Iris pigment epithelial cell (primary cell): ENCODE measurements around the gene FPR1.
A peak's percentile ranks its signal among the peaks of the same experiment; 100 is the strongest.

Source experiments
- DNase-seq: peaks from one replicate; pipeline ENCODE4 v3.0.0-alpha.2; 2011; ENCODE audit warnings: low read depth

Gene FPR1, protein sequence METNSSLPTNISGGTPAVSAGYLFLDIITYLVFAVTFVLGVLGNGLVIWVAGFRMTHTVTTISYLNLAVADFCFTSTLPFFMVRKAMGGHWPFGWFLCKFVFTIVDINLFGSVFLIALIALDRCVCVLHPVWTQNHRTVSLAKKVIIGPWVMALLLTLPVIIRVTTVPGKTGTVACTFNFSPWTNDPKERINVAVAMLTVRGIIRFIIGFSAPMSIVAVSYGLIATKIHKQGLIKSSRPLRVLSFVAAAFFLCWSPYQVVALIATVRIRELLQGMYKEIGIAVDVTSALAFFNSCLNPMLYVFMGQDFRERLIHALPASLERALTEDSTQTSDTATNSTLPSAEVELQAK

DNA sequence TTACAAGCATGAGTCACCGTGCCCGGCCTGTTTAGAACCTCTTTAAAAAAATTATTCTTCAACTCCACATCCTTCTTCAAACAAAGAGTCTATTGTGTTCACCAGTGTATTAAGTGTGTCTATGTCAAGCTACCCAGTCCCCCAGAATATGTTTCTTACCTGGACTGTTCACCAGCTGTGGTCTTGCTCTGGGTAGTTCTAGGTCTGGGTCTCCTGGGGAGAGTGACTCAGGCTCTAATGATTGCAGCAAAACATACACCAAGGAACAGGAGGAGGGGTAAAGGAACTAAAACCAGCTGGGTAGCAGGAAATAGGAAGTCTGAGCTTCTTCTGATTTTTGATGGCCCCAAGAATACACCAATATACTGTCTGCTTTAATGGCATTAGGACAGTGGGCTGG is at the start of gene FPR1:
TSS of gene FPR1 (minus strand) at position 224 of the 400 bp plus-strand sequence. CDS start 4,884 bp downstream, outside the sequence.
- peak; percentile 63 for DNase-seq

DNA sequence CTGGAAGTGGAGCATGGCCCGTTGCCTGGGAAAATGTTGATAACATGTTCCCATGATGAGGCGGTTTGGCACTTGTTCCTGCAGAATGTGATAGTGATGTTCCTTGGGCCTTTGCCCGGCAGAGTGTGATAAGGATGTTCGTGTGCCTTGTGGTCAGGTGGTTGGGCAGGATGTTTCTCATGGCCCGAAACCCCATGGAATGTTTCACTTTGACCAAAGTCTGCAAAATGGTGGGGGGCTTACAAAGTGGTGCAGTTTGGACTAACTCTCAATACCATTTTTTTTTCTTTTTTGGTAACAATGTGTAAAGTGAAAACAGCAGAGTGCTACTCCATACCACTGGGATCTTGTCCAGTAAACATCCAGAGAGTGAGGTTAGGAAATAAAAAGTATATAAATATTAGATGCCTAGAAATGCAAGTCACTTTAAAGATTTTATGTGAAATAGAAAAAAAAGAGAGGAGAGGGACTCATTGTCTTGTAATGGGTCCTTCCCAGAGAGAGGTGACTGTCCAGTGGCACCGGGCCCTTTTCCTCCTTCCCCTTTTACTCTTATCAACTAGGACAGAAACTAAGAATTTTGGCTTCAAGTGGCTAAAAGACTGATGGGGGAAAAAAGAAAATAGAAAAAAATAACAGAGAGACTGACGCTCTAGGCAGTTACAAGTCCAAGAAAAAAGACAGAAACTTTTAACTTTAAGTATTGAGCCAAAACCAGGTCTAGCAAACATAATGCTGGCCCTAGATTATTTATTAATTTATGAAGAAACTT is 49.0 kb upstream of the FPR1 start:
- DNase-seq = peak; percentile 72

DNA sequence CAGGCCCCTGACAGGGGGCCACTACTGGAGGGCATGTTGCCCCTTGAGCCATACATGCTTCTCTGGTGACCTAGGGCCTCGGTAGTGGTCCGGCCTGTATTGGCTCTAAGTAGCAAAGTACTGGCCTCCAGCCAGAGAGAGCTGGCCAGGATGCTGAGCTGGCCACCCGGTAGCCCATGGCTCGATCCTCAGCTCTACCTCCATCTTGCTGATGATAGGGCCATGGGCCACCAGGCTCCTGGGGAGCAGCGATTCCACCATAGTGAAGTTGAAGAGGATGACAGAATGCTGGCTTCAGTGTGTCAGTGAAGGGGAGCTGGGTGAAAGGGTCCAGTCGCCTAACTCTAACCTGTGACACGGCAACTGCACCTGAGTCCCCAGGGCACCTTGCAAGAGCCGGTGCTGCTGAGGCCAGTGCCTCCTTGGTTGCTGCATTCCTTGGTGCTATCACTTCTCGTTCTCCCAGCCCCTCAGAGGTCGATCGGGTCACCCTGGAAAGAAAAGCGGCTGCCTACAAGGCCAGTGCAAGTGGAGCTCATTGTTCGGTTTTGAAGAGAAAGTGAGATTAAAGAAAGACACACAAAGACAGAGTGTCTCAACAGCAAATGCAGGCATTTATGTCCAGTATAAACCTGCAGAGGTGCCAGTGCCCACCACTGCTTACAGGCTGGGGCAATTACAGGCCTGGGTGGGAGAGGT is 48.2 kb upstream of the FPR1 start:
- DNase-seq = no peak

DNA sequence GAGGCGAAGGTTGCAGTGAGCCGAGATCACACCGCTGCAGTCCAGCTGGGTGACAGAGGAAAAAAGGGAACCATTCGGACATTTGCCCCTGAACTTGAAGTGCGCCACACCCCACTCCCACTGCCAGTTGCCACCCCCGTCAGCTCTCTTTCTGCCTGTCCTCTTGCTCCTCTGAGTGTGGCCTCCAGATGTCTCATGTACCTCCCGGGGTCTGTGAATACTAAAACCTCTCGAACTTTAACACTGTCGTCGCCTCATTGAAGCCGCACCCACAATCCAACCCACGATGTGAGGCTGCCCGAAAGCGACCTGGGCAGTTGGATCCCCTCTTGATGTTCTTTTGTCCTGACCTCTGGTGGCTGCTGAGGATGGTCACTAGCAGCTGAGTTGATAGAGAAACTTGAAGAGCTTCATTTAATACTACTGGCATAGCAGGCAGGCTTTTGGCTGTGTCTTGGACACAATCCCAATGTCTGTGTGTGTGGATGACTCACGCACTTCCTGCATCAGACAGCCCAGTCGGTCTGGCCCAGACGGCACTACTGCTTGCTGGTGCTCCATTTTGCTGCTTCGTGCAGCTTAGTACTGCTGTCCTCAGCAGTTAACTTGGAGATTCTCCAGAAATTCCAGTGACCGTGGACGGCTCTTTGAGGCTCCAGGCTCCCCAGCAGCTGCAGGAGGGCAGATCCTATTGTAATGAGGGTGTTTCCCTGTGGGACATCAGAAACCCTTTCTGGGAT is 47.5 kb upstream of the FPR1 start:
- peak; percentile 99 for DNase-seq

DNA sequence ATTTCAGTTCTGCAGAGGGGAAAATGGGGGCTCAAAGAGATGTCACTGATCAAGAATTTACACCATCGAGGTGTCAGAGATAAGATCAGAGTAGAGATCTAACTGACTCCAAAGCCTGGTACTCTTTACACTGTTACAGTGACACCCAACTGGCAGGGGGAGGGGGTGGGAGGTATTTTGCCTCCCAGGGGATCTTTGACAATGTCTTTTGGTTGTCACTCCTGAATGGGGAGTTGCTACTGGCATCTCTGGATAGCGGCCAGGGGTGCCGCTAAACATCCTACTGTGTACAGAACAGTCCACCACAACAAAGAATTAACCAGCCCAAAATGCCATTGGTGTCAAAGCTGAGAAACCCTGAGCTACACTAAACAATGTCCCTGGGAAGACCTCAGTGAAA is 46.4 kb upstream of the FPR1 start:
- DNase-seq = no peak

DNA sequence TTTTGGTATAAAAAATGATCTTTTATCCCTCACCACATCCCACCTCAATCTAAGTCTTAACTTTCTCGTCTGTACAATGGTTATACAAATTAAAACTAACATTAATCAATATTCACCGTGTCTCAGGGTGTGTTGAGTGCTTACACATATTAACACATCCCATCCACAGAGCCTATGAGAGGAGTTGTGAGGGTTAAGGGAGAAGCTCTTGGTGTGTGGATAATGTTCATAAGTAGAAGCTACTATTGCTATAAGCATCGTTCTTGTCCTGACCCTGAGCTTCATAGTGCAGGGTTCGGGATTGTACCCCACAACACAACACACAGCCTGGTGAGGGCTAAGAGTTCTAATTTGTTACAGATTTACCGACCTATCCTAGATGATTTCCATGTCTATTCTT is 45.8 kb upstream of the FPR1 start:
- DNase-seq = no peak

DNA sequence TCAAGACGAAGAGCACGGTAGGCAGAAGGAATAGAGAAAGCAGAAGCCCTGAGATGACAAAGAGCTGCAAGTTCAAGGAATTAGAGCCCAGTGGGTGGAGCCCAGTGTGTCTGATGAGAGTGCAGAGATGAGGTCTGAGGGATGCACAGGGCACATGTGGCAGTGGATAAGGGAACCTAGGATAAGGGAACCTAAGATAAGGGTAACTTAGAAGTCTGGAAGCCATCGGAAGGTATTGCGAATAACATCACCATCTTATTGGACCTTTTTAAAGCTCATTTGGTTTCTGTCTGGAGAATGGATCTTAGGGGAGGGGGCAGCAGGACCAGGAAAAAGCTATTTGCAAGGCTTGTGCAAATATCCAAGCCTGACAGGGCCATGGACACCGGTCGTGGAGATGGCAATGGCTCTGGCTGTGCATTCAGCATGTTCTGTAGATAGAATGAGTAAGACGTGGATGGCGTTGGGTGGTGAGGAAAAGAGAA is 44.6 kb upstream of the FPR1 start:
- no peak for DNase-seq

DNA sequence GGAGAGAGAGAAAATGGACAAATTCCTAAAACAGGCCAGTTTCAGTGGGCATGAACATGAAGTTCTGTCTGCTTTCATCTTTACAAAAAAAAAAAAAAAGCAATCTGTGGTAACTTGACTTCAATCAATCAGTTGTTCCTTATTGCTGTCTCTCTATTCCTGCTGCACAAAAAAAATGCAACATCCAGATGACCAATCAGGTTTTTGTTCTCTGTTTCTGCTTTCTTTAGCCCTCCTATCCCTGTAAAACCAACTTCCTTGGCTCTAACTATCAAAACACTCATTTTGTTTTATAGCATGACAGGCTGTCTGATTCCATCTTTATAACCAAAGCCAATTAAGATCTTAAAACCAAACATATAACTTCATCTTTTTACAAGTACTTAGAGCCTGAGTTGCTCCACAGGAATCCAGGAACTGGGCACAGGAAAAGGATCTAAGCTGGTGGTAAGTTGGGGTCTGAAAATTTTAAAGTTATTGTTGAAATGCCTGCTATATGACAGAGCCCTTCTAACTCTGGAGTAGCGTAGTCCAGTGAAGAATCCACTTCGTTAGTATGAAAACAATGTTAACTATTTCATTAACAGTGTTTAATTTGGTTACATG is 43.3 kb upstream of the FPR1 start, which contains the start of gene FPR3:
TSS of gene FPR3 (plus strand) at position 273 of the 606 bp plus-strand sequence. CDS start 28,592 bp downstream, outside the sequence.
- DNase-seq = no peak

DNA sequence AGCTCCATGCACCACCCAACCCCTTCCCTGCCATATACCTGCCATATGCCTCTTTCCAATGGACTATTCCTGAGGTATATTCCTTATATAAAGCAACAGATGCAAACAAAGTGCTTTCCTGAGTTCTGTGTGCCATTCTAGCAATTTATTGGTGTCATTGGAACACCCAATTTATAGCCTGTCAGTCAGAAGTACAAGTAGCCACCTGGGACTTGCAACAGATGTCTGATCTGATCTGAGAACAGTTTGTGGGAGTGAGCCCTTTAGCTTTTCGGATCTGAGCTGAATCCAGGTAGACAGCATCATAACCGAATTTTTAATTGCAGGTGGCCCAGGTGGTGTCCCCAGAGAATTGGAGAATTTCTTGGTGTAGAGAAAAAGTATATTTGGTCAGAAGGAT is 42.3 kb upstream of the FPR1 start:
- no peak for DNase-seq

DNA sequence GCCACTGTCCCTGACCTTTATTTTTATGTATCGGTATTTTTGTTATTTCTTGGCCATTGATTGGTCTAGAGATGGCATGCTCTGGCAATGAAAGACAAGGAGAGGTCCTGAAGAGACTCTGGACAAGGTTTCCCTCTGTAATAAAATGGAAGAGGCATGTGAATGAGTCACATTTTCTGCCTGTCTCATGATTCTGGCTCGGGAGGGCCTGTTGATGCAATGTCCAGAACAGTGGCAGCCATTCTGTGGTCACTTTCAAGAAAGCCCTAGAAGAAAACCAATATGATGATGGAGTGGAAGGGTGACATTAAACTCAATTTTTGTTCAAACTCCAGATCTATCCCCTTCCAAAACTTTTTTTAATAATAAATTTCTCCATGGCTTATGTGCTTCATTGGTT is 41.3 kb upstream of the FPR1 start:
- no peak for DNase-seq

DNA sequence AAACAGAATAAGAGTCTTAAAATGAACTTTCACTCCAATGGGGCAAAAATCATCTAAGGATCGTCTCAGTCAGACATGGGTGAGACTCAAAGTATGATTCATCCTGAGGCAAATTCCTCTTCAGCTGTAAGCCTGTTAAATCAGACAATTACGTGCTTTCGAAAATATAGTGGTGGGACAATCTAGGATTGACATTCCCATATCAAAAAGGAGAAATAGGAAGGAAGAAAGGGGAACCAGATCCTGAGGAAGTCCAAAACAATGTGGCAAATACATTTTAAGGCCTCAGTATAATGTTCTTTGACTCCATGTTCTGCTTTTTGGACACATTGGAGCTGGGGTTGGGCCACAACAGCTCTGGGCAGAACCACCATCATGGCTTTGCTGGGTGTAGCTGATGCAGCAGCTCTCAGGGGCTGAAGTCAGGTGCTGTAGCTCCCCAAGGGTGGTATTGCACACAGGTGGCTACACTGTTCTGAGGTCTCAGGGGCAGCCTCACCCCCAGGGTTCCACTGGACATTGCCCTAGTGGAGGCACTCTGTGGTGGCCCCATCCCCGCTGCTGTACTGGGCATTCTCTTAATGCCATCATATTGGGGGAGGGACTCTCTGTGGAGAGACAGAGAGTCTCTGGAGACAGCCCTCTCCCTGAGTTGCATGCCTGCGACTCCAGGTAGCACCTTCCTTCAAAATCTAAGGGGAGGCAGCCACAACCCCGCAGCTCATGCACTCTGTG is 37.5 kb upstream of the FPR1 start:
- no peak for DNase-seq

DNA sequence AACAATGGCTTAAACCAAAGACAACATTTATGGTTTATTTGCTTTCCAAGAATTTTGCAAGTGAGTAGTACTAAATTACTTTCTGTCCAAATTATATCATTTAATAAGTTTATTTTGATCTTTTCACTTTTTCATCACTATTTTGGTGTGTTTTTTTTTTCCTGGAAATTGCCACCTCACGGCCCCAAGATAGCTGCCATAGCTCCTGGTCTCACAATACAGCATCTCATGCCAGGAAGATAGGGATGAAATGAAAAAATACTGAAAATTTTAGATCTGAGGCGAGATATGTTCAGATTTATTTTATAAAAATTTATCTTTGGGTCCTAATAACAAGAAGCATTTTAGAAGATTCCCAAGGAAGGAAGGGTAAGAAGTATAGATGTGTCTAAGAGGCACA is 36.4 kb upstream of the FPR1 start:
- DNase-seq = no peak

DNA sequence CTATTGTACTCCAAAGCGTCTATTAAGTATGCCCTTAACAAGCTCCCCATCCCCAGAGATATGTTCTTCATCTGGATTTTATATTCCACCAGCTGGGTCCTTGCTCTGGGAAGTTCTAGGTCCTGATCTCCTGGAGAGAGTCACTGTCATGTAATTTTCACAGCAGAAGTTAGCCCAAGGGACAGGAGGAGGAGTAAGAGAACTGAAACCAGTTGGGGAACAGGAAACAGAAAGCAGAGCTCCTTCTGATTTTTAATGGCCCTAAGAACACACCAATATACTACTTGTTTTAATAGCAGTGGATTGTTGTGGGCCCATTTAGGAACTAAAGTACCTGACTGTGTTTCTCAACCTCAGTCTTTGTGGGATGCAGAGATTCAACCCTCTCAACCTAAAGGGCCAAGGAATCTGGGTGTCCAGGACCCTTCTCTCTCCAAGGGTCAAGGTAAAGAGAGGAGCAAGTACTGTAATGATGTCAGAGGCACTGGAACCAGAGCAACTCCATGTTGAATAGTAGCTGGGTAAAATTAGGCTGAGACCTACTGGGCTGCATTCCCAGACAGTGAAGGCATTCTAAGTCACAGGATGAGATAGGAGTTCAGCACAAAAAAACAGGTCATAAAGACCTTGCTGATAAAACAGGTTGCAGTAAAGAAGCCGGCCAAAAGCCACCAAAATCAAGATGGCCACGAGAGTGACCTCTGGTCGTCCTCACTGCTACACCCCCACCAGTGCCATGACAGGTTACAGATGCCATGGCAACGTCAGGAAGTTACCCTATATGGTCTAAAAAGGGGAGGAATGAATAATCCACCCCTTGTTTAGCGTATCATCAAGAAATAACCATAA is 35.2 kb upstream of the FPR1 start:
- DNase-seq = no peak

DNA sequence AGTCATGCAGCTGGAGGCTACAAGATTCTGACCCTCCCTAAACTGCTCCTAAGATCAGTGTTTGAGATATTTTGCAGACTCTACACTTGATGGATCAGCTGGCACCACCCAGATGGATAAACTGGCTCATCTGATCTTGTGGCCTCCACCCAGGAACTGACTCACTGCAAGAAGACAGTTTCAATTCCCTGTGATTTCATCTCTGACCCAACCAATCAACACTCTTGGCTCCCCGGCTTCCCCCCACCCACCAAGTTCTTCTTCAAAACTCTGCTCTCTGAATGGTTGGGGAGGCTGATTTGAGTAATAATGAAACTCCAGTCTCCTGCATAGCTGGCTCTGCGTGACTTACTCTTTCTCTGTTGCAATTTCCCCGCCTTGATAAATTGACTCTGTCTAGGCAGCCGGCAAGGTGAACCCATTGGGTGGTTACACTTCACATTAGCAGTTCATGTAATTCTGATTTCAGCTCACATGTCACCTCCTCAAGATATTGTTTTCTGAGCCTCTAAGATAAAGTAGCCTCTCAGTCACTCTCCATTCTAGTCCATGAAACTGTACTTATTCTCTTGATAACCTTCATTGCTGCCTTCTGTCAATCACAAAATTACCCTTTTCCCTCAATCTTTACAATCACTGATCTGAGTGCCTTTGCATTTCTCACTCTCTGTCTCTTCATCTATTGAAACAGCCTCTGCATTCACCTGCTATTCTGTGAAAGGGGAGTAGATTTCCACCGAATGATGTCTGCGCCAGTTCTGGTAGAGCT is 33.4 kb upstream of the FPR1 start:
- peak; percentile 79 for DNase-seq

DNA sequence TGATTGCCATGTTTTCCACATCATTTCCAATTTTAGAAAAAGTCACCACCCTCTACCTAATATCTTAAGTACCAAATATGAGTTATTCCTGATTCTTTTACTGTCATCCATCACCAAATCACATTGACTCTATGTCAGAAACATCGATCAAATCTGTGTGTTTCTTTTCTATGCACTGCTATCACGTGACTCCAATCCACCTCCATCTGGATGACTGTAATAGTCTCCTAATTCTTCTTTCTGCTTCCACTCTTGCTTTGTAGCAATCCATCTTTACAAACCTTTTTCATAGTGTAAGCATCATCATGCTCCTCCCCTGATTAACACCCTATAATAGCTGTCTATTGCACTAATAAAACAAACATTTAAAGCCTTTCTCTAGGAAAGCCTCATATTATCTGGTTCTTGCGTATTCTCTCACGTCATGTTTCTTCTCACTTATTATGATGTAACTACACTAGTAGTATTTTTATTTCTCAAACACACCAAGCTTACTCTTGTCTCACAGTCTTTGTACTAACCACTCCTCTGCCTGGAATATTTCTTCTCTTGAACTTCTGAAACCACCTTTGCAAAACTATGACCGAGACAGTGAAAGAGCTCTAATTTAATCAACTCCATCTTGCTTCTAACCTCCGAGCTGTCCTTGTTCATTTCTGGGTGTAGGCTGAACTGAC is 32.6 kb upstream of the FPR1 start:
- DNase-seq = no peak

DNA sequence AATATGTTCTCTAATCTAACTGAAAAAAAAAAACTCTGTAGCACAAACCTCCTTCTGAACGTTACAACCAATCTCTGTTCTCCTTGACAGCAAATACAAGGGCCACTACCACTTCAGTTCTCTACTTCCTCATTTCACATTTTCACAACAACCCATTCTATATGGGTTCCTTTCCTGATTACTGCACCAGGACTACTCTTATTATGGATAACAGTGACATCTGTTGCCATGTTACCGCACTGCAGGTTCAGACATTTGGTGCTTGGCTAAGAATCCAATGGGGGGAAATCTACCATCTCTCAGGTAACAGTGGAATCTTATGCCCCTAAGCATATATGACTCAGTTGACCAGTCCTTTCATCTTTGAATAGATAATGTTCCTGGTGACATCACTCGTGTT is 31.7 kb upstream of the FPR1 start:
- DNase-seq = peak; percentile 31

DNA sequence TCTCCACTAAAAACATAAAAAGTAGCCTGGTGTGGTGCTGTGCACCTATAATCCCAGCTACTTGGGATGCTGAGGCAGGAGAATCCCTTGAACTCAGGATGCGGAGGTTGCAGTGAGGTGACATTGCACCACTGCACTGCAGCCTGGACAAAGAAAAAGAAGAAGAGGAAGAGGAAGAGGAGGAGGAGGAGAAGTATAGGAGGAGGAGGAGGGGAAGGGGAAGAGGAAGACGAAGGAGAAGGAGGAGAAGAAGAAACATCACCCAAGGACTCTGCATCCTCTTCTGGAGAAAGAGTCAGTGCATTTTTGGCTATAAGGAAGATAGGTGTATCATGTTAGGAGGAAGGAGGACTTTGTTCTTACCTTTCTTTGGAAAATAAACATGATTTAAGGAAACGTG is 30.3 kb upstream of the FPR1 start:
- no peak for DNase-seq

DNA sequence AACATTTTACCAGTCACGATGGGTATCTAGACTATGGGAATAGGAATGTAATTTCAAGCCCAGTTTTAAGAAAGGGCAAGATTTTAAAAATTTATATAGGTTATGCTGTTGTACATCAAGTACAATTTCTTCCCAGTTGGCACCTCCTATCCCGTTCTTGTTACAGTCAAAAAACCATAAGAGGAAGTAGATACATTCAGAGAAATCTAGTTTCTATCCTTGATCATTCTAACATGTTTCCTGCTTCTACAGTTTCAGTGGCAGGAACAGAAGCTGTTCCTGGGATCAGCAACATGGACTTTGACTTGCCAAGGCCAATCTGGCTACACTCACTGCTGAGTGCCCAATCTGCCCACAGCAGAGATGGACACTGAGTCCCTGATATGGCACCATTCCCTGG is 28.6 kb upstream of the FPR1 start:
- no peak for DNase-seq
